ENCODE data around the gene TCAIM. TPM values are rescaled to one million over a fixed set of nuclear protein-coding genes. Genes with fewer than 3 reads are reported as not detected.

TCAIM gene
- total RNA-seq, 1 experiment from 2014 or later: 23.8 TPM

- TF ChIP-seq CTCF (conservative IDR thresholded peaks at IDR 0.05): no peak
- Histone ChIP-seq H2BK20ac (ENCODE audit: low read depth, low read length, poor library complexity, severe bottlenecking) (no peak overlapping the region), H3K9me3 (ENCODE audit: control insufficient read depth, low read depth, low read length) (no peaks in the 10 kb centered on the region), H2BK12ac (ENCODE audit: insufficient read length, low read depth, low read length) (no peak overlapping the region), H3K23ac (ENCODE audit: insufficient read length, low read depth, low read length) (no peak overlapping the region), H2BK120ac (ENCODE audit: low read depth, low read length, poor library complexity, severe bottlenecking) (no peak overlapping the region), H3K14ac (ENCODE audit: insufficient read depth, low read length) (no peak overlapping the region), H3K4me2 (ENCODE audit: insufficient read depth, insufficient read length, low read length) (no peak overlapping the region), H3K4ac (ENCODE audit: low read depth, low read length) (no peak overlapping the region), H3K27ac (ENCODE audit: insufficient read length, low read depth, low read length) (no peak overlapping the region), H4K91ac (ENCODE audit: insufficient read length, low read depth, low read length) (no peak overlapping the region), H2AK5ac (ENCODE audit: insufficient read length, low read length) (no peak overlapping the region), H4K5ac (ENCODE audit: insufficient read length, low read depth, low read length) (no peak overlapping the region), H2BK5ac (ENCODE audit: insufficient read length, low read length) (no peak overlapping the region), H3K23me2 (ENCODE audit: insufficient read length, low read depth, low read length, poor library complexity, severe bottlenecking) (no peaks in the 10 kb centered on the region), H3K79me2 (ENCODE audit: insufficient read depth, low read length) (no peaks in the 10 kb centered on the region), H3K56ac (ENCODE audit: insufficient read length, low read depth, low read length) (no peak overlapping the region), H2BK15ac (ENCODE audit: low read depth, low read length) (no peak overlapping the region), H3K79me1 (ENCODE audit: insufficient read depth, low read depth, low read length, poor library complexity, severe bottlenecking) (no peaks in the 10 kb centered on the region), H3K18ac (ENCODE audit: insufficient read length, low read depth, low read length) (no peak overlapping the region), H3T11ph (ENCODE audit: low read length) (no peak overlapping the region), H3K27me3 (ENCODE audit: insufficient read depth, low read length) (no peaks in the 10 kb centered on the region), H3K9ac (ENCODE audit: extremely low read depth, insufficient read length, low read length) (no peak overlapping the region), H4K20me1 (ENCODE audit: control insufficient read depth, insufficient read depth, insufficient read length) (no peaks in the 10 kb centered on the region), H2AFZ (ENCODE audit: low read length) (no peak overlapping the region), H3K4me1 (ENCODE audit: insufficient read depth, low read length) (no peaks in the 10 kb centered on the region; the same call in 1 of the 2 replicates), H4K8ac (replicated peaks; ENCODE audit: insufficient read length, low read depth, low read length) (no peak overlapping the region)
- peaks cover 0 to 4% (median 0%) of the 10 kb centered on the region in 3 experiments; a peak in 3 of 7 replicates for H3K36me3 Mint-ChIP-seq (ENCODE audit: insufficient read depth in 1 of 3, low read depth in 3 of 3)
- no CpG with 5 or more reads among the region's 11 CpGs for WGBS (ENCODE audit: extremely low coverage, insufficient read length, low lambda C conversion rate)
- H3K4me1 Mint-ChIP-seq: peaks cover 4 to 7% of the 10 kb centered on the region in 2 experiments
- H3K27ac Mint-ChIP-seq: no peak overlapping the region
- DNase-seq: no peak
- no peaks in the 10 kb centered on the region; the same call in none of the 2 replicates for H3K27me3 Mint-ChIP-seq (ENCODE audit: low read depth)
- no peak overlapping the region for H3K4me3 Mint-ChIP-seq
- H3K9me3 Mint-ChIP-seq: peaks cover 5 to 11% of the 10 kb centered on the region in 2 experiments
Measured at GRCh38 chr3:44419116-44419922, 80.8 kb downstream of the TCAIM start.

All from H9 (cell line).